GM12801 (cell line): ENCODE data around the gene NDUFV1.

ENCODE experiments used
- CTCF ChIP-seq: IDR thresholded peaks from one replicate; pipeline ENCODE4 v1.5.1; 2011; ENCODE audit warnings: control low read depth; ENCODE audit not compliant: insufficient read length; ENCODE audit errors: extremely low read depth

Gene NDUFV1

GRCh38 chr11:67654225-67654624, 47.5 kb downstream of the NDUFV1 start:
- no peak for TF ChIP-seq CTCF

GRCh38 chr11:67656278-67656922, 49.7 kb downstream of the NDUFV1 start:
- TF ChIP-seq CTCF, result no peak

GRCh38 chr11:67657300-67657699, 50.6 kb downstream of the NDUFV1 start:
- no peak for TF ChIP-seq CTCF
